GM15510 (cell line): ENCODE measurements around the gene LRP1.

ENCODE experiments used
- POLR2A ChIP-seq: IDR thresholded peaks from 3 replicates; pipeline ENCODE4 v1.6.1; 2011; ENCODE audit warnings: borderline replicate concordance; ENCODE audit not compliant: insufficient read length; ENCODE audit errors: extremely low read depth

LRP1 gene

GRCh38 chr12:57224278-57224972 is 96.1 kb downstream of the LRP1 start:
- TF ChIP-seq POLR2A: no peak

GRCh38 chr12:57224973-57225679 is 96.8 kb downstream of the LRP1 start:
- no peak for TF ChIP-seq POLR2A

GRCh38 chr12:57225680-57226210 is 97.5 kb downstream of the LRP1 start:
- no peak for TF ChIP-seq POLR2A

GRCh38 chr12:57226588-57227314 is 98.5 kb downstream of the LRP1 start:
- TF ChIP-seq POLR2A: no peak

GRCh38 chr12:57227315-57228115 is 99.2 kb downstream of the LRP1 start:
- no peak for TF ChIP-seq POLR2A

- TF ChIP-seq POLR2A: no peak
Observed at GRCh38 chr12:57229046-57229633, 100.9 kb downstream of the LRP1 start.

GRCh38 chr12:57229634-57230380 is 101.5 kb downstream of the LRP1 start, which contains the start of gene SHMT2:
SHMT2 (plus strand) TSS chr12:57229711; CDS start chr12:57229779, 68 bp downstream.
- TF ChIP-seq POLR2A: peak; percentile 67

GRCh38 chr12:57230381-57231155 is 102.3 kb downstream of the LRP1 start:
- TF ChIP-seq POLR2A: no peak

GRCh38 chr12:57231276-57232021 is 103.2 kb downstream of the LRP1 start:
- no peak for TF ChIP-seq POLR2A

GRCh38 chr12:57232156-57232756 is 104.0 kb downstream of the LRP1 start:
- TF ChIP-seq POLR2A: no peak

- TF ChIP-seq POLR2A: no peak
Observed at GRCh38 chr12:57233357-57234232, 105.3 kb downstream of the LRP1 start.

GRCh38 chr12:57234233-57234570 is 105.9 kb downstream of the LRP1 start:
- no peak for TF ChIP-seq POLR2A
